HL-60 (cell line): Measurements from ENCODE around the gene GRWD1.

Experiments used
- POLR2AphosphoS5 ChIP-seq: IDR thresholded peaks from 2 replicates; pipeline ENCODE4 v1.6.1; 2012; ENCODE audit warnings: low read depth
- TF ChIP-seq, protein P1 (sequence below): IDR thresholded peaks from 2 replicates; pipeline ENCODE4 v1.6.1; 2012; ENCODE audit warnings: low read depth; ENCODE audit not compliant: insufficient replicate concordance
- TF ChIP-seq, protein P2 (sequence below): IDR thresholded peaks from one replicate; pipeline ENCODE4 v1.5.1; 2011; ENCODE audit warnings: low read length, control low read depth, inconsistent platforms; ENCODE audit not compliant: insufficient read depth

DNA sequence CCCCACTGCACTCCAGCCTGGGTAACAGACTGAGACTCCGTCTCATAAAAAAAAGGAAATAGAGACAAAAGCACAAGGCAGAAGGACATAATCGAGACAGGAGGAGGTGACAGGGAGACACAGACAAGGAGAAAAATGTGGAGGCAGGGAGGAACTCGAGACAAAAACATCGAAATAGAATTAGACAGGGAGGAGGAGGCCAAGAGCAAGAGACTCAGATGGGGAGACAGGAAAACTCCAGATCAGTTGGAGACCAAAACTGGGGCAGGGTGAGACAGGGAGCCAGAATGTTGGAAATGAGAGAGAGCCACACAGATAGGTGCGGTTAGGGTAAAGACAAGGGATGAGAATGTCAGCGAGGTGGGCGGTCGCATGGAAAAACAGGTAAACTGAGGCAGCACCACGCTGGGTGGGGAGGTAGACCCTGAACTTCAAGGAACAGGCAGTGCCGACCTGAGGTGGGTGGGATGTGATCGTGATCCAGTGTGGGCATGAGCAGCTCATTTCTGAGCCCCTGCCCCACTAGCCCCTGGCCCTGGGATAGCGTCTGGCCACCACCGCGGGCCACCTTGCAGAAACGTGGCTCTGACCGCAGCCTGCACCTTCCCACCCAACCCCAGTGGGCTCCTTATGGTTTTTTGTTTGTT lies 38.6 kb downstream of the GRWD1 start:
- TF ChIP-seq, protein P1, sequence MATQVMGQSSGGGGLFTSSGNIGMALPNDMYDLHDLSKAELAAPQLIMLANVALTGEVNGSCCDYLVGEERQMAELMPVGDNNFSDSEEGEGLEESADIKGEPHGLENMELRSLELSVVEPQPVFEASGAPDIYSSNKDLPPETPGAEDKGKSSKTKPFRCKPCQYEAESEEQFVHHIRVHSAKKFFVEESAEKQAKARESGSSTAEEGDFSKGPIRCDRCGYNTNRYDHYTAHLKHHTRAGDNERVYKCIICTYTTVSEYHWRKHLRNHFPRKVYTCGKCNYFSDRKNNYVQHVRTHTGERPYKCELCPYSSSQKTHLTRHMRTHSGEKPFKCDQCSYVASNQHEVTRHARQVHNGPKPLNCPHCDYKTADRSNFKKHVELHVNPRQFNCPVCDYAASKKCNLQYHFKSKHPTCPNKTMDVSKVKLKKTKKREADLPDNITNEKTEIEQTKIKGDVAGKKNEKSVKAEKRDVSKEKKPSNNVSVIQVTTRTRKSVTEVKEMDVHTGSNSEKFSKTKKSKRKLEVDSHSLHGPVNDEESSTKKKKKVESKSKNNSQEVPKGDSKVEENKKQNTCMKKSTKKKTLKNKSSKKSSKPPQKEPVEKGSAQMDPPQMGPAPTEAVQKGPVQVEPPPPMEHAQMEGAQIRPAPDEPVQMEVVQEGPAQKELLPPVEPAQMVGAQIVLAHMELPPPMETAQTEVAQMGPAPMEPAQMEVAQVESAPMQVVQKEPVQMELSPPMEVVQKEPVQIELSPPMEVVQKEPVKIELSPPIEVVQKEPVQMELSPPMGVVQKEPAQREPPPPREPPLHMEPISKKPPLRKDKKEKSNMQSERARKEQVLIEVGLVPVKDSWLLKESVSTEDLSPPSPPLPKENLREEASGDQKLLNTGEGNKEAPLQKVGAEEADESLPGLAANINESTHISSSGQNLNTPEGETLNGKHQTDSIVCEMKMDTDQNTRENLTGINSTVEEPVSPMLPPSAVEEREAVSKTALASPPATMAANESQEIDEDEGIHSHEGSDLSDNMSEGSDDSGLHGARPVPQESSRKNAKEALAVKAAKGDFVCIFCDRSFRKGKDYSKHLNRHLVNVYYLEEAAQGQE, result no peak
- TF ChIP-seq, protein P2, sequence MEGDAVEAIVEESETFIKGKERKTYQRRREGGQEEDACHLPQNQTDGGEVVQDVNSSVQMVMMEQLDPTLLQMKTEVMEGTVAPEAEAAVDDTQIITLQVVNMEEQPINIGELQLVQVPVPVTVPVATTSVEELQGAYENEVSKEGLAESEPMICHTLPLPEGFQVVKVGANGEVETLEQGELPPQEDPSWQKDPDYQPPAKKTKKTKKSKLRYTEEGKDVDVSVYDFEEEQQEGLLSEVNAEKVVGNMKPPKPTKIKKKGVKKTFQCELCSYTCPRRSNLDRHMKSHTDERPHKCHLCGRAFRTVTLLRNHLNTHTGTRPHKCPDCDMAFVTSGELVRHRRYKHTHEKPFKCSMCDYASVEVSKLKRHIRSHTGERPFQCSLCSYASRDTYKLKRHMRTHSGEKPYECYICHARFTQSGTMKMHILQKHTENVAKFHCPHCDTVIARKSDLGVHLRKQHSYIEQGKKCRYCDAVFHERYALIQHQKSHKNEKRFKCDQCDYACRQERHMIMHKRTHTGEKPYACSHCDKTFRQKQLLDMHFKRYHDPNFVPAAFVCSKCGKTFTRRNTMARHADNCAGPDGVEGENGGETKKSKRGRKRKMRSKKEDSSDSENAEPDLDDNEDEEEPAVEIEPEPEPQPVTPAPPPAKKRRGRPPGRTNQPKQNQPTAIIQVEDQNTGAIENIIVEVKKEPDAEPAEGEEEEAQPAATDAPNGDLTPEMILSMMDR, result no peak
- no peak for TF ChIP-seq POLR2AphosphoS5
